ENCODE measurements around the gene PGK1.

GRCh38 chrX:78103001-78103622, 936 bp upstream of the PGK1 start:
- TF ChIP-seq ZNF79 (CRISPR knock-in tag; IDR thresholded peaks at IDR 0.05; ENCODE audit: low read depth): no peak
- TF ChIP-seq, protein P1, sequence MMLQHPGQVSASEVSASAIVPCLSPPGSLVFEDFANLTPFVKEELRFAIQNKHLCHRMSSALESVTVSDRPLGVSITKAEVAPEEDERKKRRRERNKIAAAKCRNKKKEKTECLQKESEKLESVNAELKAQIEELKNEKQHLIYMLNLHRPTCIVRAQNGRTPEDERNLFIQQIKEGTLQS (IDR thresholded peaks at IDR 0.05): no peak
- TF ChIP-seq, protein P1 (CRISPR knock-in tag; conservative IDR thresholded peaks at IDR 0.05): no peak
- TF ChIP-seq ELF1 (tag; IDR thresholded peaks at IDR 0.05): no peak
- TF ChIP-seq EGR1 (conservative IDR thresholded peaks at IDR 0.05): no peak
- no peak for TF ChIP-seq ZNF274 (IDR thresholded peaks at IDR 0.05; ENCODE audit: borderline replicate concordance, low read depth, low read length)
- no peak for TF ChIP-seq HDAC2 (IDR thresholded peaks at IDR 0.05)
- no peak for TF ChIP-seq ZNF24 (IDR thresholded peaks at IDR 0.05)
- no peak for TF ChIP-seq RNF2 (IDR thresholded peaks at IDR 0.05)
- TF ChIP-seq, protein P2, sequence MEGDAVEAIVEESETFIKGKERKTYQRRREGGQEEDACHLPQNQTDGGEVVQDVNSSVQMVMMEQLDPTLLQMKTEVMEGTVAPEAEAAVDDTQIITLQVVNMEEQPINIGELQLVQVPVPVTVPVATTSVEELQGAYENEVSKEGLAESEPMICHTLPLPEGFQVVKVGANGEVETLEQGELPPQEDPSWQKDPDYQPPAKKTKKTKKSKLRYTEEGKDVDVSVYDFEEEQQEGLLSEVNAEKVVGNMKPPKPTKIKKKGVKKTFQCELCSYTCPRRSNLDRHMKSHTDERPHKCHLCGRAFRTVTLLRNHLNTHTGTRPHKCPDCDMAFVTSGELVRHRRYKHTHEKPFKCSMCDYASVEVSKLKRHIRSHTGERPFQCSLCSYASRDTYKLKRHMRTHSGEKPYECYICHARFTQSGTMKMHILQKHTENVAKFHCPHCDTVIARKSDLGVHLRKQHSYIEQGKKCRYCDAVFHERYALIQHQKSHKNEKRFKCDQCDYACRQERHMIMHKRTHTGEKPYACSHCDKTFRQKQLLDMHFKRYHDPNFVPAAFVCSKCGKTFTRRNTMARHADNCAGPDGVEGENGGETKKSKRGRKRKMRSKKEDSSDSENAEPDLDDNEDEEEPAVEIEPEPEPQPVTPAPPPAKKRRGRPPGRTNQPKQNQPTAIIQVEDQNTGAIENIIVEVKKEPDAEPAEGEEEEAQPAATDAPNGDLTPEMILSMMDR (IDR thresholded peaks at IDR 0.05 in 2 of 3, conservative IDR thresholded peaks at IDR 0.05 in 1 of 3; ENCODE audit: insufficient read depth in 2 of 3, low read depth in 1 of 3, low read length in 3 of 3): no peak
- TF ChIP-seq, protein P3, sequence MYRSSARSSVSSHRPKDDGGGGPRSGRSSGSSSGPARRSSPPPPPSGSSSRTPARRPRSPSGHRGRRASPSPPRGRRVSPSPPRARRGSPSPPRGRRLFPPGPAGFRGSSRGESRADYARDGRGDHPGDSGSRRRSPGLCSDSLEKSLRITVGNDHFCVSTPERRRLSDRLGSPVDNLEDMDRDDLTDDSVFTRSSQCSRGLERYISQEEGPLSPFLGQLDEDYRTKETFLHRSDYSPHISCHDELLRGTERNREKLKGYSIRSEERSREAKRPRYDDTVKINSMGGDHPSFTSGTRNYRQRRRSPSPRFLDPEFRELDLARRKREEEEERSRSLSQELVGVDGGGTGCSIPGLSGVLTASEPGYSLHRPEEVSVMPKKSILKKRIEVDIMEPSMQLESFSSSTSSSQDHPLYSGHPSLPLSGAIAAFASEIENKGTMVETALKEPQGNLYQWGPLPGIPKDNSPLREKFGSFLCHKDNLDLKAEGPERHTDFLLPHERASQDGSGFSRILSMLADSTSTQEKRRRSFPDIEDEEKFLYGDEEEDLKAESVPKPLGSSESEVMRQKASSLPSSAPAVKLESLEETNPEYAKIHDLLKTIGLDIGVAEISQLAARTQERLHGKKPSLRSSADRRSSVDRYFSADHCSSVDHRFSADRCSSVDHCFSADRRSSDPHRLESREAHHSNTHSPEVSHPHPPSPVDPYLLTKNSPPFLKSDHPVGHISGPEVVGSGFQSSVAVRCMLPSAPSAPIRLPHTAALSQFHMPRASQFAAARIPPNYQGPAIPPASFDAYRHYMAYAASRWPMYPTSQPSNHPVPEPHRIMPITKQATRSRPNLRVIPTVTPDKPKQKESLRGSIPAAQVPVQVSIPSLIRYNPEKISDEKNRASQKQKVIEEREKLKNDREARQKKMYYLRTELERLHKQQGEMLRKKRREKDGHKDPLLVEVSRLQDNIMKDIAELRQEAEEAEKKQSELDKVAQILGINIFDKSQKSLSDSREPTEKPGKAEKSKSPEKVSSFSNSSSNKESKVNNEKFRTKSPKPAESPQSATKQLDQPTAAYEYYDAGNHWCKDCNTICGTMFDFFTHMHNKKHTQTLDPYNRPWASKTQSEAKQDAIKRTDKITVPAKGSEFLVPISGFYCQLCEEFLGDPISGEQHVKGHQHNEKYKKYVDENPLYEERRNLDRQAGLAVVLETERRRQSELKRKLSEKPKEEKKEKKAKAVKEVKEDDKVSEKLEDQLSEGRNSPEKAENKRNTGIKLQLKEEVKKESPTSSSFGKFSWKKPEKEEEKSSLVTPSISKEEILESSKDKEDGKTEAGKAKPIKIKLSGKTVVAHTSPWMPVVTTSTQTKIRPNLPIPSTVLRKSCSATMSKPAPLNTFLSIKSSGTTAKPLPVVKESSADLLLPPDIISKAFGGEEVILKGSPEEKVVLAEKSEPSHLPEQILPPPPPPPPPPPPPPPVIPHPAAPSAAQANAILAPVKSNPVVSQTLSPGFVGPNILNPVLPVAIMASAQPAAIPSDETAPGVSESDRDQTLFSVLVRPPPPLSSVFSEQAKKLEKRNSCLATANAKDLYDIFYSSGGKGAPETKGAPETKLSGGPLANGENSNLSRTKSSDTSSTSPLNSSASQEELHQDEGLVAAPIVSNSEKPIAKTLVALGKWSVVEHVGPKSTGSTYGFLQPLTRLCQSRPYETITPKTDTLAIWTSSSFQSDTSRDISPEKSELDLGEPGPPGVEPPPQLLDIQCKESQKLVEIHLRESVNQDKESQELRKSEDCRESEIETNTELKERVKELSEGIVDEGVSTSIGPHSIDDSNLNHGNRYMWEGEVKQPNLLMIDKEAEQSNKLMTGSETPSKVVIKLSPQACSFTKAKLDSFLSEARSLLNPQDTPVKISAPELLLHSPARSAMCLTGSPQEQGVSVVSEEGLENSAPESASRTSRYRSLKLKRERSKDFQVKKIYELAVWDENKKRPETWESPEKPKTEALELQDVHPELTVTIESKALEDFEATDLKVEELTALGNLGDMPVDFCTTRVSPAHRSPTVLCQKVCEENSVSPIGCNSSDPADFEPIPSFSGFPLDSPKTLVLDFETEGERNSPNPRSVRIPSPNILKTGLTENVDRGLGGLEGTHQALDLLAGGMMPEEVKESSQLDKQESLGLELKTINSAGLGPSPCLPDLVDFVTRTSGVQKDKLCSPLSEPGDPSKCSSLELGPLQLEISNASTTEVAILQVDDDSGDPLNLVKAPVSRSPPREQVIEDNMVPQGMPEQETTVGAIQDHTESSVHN (IDR thresholded peaks at IDR 0.05; ENCODE audit: borderline replicate concordance in 1 of 2, low read depth in 1 of 2): no peak
- TF ChIP-seq SMARCA5 (IDR thresholded peaks at IDR 0.05): no peak
- TF ChIP-seq GATAD2A (IDR thresholded peaks at IDR 0.05): no peak
- TF ChIP-seq MYC (IDR thresholded peaks at IDR 0.05; ENCODE audit: low read depth, low read length): no peak
- no peak for TF ChIP-seq MYC (CRISPR knock-in tag; IDR thresholded peaks at IDR 0.05; ENCODE audit: borderline replicate concordance, low read depth)
- TF ChIP-seq CBX2 (IDR thresholded peaks at IDR 0.05; ENCODE audit: insufficient read depth, low read length, poor library complexity, severe bottlenecking): no peak

Data from K562 (cell line).